ENCODE measurements around the gene EPHA5.

EPHA5 gene

GRCh38 chr4:65624651-65625050, 45.6 kb downstream of the EPHA5 start:
- DNase-seq (ENCODE audit: low read depth in 2 of 2): no peak

DNA sequence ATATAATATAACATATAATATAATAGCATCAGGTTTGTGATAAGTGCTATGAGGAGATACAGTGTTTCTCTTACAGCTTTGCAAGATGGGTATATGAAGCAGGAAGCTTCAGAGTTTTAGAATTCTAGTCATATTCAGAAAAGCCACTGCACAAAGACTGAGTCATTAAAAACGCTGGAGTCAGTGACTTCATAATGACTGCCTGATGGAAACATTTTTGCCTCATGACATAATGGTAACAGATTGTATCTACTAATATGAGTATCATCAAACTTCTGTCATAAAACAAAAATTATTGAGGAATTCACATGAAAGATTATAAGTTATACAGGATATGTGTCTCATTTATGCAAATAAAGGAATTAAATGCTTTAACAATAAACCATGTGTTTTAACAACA, 46.8 kb downstream of the EPHA5 start:
- DNase-seq (ENCODE audit: low read depth in 2 of 2): no peak

DNA sequence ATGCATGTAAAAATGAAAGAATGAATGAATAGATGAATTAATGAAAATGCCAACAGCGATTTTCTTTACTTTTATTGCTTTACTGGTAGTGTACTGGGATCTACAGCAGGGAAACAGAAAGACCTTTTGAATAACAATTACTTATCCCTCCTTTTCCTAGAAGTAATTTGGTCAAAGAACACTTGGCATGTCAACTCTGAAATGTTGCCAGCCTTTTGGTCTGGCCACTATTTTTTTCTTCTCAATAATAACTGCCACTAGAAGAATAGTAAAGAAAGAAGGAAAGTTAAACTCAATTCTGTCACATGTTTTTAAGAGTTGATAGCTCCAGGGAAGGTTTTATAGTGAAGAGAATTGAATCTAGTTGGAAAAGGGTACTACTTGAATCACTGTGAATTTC, 52.9 kb downstream of the EPHA5 start:
- DNase-seq (ENCODE audit: low read depth in 2 of 2): no peak

DNA sequence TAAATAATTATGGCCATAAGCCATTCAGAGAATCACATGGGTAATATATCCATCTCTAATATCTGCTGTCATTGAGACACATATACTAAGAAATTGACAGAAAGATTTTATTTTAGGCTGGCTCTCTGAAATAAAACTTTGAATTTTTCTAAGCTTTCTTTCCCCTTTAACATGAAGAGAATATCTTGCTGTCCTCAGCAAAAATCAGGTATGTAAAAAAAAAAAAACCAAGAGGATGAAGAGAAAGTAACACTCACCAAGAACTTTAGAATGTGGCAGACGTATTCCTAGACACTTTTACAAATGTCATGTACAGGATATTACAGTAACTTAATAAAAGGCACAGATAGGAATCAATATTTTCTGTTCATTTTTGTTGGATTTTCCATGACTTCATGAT, 65.8 kb downstream of the EPHA5 start:
- no peak for DNase-seq (ENCODE audit: low read depth in 2 of 2)

- DNase-seq (ENCODE audit: low read depth in 2 of 2): no peak
Observed at GRCh38 chr4:65600656-65601055, 69.6 kb downstream of the EPHA5 start.

GRCh38 chr4:65599340-65599739, 70.9 kb downstream of the EPHA5 start:
- DNase-seq (ENCODE audit: low read depth in 2 of 2): no peak

DNA sequence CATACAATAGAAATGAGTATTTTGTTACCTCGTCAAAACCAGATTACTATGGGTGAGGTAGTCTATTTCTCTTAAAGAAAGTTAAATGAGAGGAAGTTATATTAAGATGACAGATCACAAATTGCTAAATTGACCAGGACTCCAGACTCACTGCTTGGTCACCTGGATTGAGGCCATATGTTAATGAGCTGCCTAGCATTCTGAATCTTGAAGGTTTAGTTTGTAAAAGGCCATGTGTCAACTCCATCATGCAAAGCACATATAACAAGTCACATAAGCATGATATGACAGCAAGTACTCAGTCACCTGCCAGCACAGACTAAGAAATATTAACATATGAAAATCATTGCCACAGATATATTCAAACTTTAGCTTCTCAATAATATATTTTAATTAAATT, 72.6 kb downstream of the EPHA5 start:
- no peak for DNase-seq (ENCODE audit: low read depth in 2 of 2)

- no peak for DNase-seq (ENCODE audit: low read depth in 2 of 2)
Observed at GRCh38 chr4:65592089-65592488, 78.2 kb downstream of the EPHA5 start.

- no peak for DNase-seq (ENCODE audit: low read depth in 2 of 2)
Observed at GRCh38 chr4:65589921-65590320, 80.4 kb downstream of the EPHA5 start.

DNA sequence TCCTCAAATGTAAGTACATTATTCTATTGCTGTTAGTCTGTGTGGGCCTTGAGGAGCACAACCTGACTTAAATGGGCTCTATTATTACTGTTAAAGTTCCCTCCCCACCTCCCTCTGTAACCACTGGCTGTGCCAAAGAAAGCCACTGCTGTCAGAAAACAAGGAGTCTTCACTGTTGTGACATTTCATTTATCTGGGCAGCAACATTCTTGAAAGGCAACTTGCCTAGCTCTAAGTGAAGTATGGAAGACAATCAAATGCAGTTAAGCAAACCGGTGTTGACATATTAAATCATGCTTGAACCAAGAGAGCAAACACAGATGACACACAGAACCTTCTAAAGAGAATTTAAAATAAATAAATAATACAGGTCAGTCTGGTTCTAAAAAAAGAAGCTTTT, 81.0 kb downstream of the EPHA5 start:
- no peak for DNase-seq (ENCODE audit: low read depth in 2 of 2)

DNA sequence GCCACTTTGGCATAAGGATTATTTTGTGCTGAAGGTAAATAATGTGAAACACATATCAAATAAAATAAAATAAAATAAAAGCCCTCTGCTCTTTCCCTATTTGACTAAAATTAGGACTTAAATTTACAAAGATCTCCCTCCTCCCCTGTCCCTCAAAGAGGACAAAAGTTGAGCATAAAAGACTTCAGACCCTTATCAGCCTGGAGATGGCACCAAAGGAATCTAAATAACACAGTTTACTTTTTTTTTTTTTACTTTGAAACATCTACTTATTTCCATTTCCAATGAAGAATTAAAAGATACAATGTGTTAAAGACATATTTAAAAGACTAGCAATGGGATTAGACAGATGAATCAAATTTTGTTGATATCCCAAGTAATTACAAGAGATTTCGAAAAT, 89.7 kb downstream of the EPHA5 start:
- no peak for DNase-seq (ENCODE audit: low read depth in 2 of 2)

GRCh38 chr4:65566473-65566872, 103.8 kb downstream of the EPHA5 start:
- no peak for DNase-seq (ENCODE audit: low read depth in 2 of 2)

- no peak for DNase-seq (ENCODE audit: low read depth in 2 of 2)
Observed at GRCh38 chr4:65561164-65561563, 109.1 kb downstream of the EPHA5 start.

- no peak for DNase-seq (ENCODE audit: low read depth in 2 of 2)
Observed at GRCh38 chr4:65559270-65559669, 111.0 kb downstream of the EPHA5 start.

GRCh38 chr4:65552057-65552456, 118.2 kb downstream of the EPHA5 start:
- DNase-seq (ENCODE audit: low read depth in 2 of 2): no peak

- no peak for DNase-seq (ENCODE audit: low read depth in 2 of 2)
Observed at GRCh38 chr4:65550500-65550899, 119.8 kb downstream of the EPHA5 start.

DNA sequence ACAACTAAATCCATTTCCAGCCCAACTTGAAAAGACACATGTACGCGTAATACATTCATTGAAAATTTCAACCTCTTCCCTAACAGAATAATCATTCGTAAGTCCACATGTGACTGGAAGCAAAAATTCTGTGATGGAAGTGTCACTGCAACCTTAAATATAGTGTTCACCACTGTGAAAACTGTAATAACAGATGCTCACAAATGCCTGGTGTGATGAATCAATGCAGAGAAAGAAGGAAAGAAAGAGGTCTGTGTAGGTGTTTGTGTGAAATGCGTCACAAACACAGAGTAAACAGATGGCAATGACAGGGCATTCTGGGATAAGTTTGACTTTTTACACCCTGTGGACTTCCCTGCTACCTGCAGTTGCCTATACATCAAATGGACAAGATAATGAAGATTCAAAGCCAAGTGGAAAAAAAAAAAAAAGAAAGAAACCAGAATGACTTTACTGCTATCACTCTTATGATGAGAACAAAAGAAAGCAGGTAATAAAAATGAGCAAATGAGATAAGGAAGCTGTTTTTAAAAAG, 123.3 kb downstream of the EPHA5 start:
- no peak for DNase-seq (ENCODE audit: low read depth in 2 of 2)

- no peak for DNase-seq (ENCODE audit: low read depth in 2 of 2)
Observed at GRCh38 chr4:65538571-65538970, 131.7 kb downstream of the EPHA5 start.

DNA sequence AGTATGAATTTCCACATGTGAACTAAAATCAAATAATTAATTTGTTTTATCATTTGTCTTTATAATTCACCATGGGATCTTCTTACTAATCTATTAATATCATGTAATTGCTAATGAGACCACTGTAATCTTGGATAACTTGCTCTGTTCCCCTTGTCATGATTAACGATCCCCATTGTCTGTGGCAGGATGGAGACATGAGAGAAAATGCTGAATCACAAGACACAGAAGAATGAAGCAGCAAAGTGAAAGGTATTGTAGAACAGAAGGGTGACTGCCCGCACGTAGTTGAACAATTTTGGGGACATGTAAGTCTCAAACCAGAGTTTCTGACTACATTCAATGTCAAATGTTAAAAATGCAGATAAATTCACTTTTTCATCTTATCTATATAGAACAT, 135.2 kb downstream of the EPHA5 start:
- no peak for DNase-seq (ENCODE audit: low read depth in 2 of 2)

DNA sequence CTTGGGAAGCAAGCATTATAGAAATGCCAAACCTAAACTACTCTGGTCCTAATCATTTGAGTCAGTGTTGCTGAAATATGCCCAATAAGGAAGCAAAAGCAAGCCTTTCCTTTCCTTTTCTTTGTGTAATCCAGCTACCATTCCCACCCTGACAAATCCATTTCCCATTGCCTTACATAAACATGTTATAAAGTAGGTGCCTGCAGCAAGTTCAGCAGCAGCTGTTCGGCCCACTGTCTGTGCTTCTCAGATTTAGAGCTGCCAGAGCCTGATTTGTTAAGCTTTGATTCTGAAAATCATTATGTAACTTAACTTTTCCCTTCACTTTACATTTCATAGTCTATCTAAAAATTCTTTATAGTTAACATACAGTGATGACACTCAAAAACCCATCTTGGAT, 148.6 kb downstream of the EPHA5 start:
- no peak for DNase-seq (ENCODE audit: low read depth in 2 of 2)

DNA sequence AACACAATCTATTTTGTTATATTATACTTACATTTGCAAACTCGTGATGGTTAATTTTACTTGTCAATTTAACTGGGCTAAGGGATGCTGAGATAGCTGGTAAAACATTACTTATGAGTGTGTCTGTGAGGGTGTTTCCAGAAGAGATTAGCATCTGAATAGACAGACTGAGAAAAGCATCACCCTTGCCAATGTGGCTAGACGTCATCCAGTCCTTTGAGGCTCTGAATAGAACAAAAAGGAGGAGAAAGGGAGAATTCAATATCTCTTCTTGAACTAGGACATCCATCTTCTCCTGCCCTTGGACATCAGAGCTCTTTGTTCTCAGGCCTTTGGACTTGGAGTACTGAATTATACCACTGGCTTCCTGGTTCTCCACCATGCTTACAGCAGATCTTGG, 154.6 kb downstream of the EPHA5 start:
- DNase-seq (ENCODE audit: low read depth in 2 of 2): no peak

DNA sequence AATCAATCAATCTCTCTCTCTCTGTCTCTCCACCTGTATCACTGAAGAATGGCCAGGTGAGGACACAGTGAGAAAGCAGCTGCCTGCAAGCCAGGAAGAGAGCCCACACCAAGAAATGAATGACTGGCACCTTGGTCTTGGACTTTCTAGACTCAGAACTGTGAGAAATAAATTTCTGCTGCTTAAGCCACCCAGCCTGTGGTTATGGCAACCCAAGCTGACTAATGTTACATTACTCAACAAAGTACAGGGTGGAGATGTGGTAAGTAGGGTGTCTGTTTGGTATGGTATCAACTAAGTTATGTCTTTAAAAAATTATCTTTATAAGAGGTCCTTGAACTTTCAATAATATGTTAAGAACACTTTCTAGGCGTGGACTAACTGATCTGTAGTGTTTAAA, 159.3 kb downstream of the EPHA5 start:
- DNase-seq (ENCODE audit: low read depth in 2 of 2): no peak

GRCh38 chr4:65508168-65508567, 162.1 kb downstream of the EPHA5 start:
- DNase-seq (ENCODE audit: low read depth in 2 of 2): no peak

DNA sequence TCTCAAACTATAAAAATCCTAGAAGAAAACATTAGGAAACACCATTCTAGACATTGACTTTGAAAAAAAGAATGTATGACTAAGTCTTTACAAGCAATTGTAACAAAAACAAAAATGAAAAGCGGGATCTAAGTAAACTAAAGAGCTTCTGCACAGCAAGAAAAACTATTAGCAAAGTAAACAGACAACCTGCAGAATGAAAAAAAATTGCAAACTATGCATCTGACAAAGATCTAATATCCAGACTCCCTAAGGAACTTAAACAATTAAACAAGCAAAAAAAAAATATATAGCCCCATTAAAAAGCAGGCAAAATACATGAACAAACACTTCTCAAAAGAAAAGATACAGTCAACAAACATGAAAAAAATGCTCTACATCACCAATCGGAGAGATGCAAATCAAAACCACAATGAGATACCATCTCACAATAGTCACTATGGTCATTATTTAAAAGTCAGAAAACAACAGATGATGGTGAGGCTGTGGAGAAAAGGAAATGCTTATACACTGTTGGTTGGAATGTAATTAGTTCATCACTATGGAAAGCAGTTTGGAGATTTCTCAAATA, 168.1 kb downstream of the EPHA5 start:
- no peak for DNase-seq (ENCODE audit: low read depth in 2 of 2)
